Measurements from ENCODE around the gene FBXL7. TPM values are rescaled to one million over a fixed set of nuclear protein-coding genes. Genes with fewer than 3 reads are reported as not detected.

Gene FBXL7
- total and polyA plus RNA-seq, 9 of the 15 experiments (the other 6 are each of a cell fraction or from before 2014, with no cell fraction given): 0.04 to 0.08 TPM; not detected in 7

DNA sequence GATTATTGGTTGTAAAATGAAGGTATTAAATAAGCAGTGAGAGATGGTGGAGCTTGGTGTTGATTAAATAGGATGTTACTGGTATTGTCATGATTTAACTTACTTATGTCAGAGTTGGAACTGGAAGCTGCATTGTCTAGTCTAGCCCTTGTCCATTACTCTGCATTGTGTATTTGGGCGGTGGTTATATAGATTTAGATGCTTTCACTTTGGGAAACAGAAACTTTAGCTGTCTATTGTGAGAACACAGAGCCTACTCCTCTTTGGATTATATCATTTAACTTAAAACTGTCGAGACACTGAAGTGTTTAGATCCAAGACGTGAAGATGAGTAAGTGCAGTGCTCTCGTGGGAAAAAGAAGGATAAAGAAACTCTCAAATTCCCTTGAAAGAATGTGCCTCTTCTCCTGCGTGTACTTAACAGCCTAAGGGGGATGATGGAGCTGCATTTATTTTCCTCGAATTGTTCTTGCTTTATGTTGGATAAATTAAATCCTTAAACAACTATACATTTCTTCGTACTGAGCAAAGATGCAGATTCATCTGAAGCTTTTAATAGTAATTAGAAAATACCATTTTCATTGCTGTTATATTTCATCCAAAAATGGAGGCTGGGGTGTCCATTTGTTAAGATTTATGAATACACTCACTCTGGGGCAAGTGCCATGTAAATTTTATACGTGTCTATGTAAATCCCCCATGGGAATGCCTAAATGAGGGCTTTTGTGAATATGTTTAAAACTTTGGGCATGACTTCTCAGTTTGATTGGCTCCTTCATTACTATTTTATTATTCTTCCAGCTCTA lies 21.6 kb downstream of the FBXL7 start (continued):
- TF ChIP-seq, protein P1, sequence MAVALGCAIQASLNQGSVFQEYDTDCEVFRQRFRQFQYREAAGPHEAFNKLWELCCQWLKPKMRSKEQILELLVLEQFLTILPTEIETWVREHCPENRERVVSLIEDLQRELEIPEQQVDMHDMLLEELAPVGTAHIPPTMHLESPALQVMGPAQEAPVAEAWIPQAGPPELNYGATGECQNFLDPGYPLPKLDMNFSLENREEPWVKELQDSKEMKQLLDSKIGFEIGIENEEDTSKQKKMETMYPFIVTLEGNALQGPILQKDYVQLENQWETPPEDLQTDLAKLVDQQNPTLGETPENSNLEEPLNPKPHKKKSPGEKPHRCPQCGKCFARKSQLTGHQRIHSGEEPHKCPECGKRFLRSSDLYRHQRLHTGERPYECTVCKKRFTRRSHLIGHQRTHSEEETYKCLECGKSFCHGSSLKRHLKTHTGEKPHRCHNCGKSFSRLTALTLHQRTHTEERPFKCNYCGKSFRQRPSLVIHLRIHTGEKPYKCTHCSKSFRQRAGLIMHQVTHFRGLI (CRISPR knock-in tag; IDR thresholded peaks at IDR 0.05): no peak
- no peak for TF ChIP-seq POLR2AphosphoS2 (IDR thresholded peaks at IDR 0.05; ENCODE audit: low read length)
- TF ChIP-seq, protein P2, sequence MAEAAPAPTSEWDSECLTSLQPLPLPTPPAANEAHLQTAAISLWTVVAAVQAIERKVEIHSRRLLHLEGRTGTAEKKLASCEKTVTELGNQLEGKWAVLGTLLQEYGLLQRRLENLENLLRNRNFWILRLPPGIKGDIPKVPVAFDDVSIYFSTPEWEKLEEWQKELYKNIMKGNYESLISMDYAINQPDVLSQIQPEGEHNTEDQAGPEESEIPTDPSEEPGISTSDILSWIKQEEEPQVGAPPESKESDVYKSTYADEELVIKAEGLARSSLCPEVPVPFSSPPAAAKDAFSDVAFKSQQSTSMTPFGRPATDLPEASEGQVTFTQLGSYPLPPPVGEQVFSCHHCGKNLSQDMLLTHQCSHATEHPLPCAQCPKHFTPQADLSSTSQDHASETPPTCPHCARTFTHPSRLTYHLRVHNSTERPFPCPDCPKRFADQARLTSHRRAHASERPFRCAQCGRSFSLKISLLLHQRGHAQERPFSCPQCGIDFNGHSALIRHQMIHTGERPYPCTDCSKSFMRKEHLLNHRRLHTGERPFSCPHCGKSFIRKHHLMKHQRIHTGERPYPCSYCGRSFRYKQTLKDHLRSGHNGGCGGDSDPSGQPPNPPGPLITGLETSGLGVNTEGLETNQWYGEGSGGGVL (CRISPR knock-in tag; IDR thresholded peaks at IDR 0.05): no peak
- TF ChIP-seq CREB1 (IDR thresholded peaks at IDR 0.05): no peak
- no peak for TF ChIP-seq CREB1 (CRISPR knock-in tag; IDR thresholded peaks at IDR 0.05)
- no peak for TF ChIP-seq CCNT2 (IDR thresholded peaks at IDR 0.05; ENCODE audit: borderline replicate concordance, extremely low read depth, insufficient read length, low read depth, low read length)
- no peak for TF ChIP-seq ZNF316 (IDR thresholded peaks at IDR 0.05)
- TF ChIP-seq HOXB6 (CRISPR knock-in tag; IDR thresholded peaks at IDR 0.05; ENCODE audit: borderline replicate concordance): no peak

Measured in K562 (cell line).